Activated CD4-positive, alpha-beta T cell treated with anti-CD3 and anti-CD28 coated beads, Interleukin-10, Interleukin-2, amounts not matched to agents 100 ng/mL and 50 ng/mL, durations not matched to agents 16 hours and 8 hours (primary cell): Measurements from ENCODE around the gene TEX35.

Source experiments
- DNase-seq: peaks from one replicate; pipeline ENCODE4 v3.0.0-alpha.2; 2020

TEX35 gene

DNA sequence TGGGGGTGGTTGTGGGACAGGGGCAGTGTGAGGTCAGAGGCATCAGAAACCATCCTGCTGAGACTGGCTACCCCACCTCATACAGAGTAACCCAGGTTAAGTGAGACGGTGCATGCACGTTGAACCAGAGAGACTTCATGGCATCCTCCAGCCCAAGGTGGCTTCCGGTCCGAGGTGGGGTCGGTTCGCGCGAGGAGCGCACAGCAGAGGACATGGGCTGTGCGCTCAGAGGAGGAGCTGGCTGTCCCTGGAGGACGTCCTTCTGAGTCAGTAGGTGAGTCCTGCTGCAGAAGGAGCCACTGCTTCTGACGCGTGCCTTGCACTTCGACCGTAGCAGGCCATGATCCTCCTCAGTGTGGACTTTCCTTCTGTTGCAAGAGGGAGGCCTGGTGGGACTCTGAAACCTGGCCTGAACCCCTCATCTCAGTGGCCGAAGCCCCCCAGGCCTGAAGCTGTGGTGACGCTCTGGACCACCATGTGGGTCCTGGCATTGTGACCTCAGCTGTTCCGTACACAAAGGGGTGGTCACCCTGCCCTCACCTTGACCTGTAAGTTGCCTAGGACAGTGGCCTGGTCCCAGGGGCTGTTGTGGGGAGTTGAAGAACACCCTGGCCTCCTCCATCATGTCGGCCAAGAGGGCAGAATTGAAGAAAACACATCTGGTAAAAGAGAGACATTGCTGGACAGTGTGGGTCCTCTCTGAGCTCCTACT lies at the start of gene TEX35:
Gene TEX35, plus strand, starts transcription at position 544 of the 712 bp plus-strand sequence. Its CDS starts 80 bp downstream, at position 624.
- no peak for DNase-seq

DNA sequence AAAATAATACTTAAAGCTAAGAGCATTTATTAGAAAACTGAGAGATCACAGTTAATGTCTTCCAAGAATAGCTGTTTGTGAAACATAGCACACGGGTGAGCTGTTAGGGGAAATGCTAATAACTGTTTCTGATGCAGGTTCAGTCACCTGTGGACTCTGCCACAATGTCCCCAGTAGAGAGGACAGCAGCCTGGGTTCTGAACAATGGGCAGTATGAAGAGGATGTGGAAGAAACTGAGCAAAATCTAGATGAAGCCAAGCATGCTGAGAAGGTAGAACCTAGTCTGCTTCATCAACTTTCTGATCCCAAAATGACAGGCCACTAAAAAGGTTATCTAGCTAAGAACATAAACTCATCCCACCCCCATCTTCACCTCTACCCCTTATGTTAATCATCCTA lies 48.8 kb upstream of the TEX35 start:
- no peak for DNase-seq

DNA sequence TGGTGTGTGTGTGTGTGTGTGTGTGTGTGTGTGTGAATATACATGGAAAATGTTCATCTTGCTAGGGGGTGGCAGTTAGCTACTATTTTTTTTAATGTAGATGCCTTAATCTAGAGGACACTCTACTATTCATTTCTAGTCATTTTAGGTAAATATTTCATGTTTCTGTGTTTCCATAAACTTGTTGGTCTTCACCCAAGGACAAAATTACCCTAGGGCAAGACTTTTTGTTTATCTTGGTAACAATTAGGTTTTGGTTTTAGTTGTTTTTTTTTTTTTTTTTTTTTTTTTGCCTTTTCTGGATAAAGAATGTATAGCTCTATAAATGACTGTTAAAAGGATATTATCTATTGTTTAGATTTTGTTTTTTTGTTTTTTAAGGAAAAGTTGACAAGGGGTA lies 48.3 kb upstream of the TEX35 start:
- no peak for DNase-seq

DNA sequence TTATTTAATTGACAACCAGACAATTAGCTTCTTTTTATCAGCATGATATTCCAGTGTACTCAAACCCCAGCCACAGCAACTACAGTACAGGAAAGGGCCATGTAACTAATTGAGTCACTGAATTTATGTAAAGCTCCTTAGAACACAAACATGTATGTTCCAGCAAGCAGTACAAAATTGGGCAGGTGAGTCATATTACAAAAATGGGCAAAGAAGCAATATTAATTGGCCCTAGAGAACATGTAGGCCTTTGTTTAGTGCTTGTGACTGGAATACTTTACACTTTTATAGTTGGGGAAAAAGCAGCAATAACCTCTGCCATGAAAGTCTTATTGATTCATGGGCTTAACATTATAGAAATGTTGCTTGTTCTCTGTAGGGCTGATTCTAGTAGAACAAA lies 47.9 kb upstream of the TEX35 start:
- DNase-seq: no peak

DNA sequence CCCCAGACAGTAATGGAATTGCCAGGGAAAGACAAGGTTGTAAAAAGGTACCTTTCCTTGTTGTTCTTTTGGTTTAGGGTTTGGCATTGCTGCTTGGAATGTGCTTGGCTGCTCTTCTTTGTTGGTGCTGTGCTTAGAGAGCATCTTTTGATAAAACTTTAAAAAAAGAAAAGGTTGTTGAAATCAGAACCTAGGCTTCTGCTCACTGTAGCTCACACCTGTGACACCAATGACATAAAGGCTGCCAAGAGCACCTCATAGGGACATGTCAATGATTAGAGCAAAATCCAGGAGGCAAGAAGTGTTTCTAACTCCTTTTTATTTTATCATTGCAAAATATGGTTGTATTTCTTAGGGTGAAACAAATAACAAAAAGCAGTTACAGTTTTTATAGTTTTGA lies 45.1 kb upstream of the TEX35 start:
- no peak for DNase-seq

DNA sequence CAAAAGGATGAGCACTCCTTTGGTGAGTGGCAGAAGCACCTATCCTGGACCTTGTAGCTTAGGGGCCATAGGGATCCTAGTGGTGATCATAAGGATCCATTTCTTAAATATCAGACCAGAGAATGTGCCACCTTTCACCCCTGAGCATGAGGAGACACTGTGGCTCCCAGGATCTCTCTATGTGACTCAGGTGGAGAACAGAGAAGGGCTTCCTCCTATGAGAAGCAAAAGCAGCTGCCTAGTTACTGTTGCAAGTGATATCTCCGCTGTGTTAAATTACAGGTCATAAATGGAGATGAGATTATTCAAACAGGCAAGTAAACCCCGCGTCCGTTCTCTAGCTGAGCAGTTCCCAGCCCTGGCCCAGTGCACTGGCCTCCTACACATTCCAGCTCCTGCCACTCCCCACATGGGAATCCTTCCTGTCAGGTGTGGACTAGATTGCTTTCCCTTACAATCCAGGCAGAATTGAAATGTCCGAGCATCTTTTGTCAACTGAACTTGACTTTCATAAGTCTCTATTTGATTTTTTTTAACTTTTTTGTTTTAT lies 42.4 kb upstream of the TEX35 start:
- no peak for DNase-seq

DNA sequence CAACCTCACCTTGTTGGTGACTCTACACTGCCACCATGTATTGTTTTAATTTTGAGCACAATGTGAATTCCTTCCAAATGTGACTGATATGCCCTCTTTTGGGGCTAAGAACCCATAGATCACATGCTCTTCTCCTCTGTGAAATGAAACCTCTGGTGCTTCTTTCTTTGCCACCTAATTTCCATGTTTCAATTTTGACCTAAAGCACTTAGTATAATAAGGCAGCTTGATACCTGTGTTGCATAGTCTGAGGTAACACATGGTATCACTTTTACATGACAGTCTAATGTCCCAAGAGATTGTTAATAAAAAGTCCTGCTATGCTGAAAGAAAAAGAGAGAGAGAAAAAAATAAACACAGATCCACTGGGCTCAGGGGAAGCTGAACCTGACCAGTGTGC lies 40.4 kb upstream of the TEX35 start:
- DNase-seq: no peak

DNA sequence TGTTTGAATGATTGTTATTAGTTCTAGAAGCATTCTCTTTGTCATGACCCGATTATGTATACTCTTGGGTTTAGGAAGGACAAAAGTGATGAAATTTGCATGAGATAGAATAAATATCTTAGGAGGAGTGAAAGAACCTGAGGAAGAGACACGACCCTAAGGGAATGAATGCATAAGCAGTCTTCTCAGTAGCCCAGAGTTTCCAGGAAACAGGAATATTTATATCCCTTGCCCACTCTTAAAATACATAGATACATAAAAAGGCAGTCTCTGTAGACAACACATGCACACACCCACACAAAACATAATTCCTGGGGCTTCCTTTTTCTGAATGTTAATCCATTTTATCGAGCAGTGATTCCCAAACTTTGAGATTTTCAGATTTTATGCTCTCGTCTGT lies 35.5 kb upstream of the TEX35 start:
- no peak for DNase-seq

DNA sequence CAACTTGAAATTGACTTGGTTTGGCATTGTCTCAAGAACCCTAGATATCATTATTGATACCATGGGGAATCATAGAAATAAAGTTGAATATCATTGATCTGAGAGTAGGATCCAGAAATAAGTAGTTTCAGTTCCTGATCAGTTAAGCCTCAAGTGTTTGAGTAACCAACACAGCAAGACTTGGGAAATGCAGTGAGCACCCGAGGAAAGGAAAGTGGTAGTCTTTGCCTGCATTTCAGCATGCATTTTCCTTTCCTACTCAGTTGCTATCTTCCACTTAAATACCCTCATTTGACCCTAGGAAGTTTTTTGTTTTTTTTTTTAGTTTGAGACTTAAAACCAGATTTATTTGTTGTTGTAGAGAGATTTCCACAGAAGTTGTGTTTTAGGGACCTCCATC lies 35.1 kb upstream of the TEX35 start:
- DNase-seq: no peak

DNA sequence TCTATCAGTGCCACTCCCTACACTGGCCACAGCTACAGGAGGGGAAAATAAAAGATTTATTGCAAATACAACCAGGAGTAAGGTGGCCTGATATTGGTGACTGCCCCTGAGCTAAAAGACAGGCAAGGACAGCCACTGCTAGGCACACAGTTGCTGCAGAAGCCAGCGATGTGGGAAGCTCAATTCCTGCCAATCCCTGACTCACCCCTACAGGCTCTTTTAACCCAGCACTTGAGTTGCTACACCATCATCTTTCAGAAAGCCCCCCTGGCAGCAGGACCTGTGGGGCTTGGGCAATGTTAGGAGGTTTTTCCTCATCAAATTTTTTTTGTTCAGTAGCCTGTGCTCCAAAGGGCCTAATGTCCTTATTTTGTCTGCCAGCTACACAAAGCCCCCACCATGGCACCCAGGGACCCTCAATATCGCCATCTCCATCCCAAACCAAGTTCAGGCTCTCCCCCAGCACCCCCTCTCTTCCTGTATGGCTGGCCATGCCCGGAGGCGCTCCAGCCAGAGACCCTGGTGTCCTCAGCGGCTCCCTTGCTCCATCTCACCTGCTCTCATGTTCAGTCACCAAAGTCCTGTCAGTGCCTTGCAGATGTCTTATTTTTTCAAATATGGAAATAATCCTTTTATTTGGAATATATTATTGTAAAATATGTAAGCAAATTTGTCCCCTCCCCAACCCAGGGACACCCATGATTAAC lies 29.5 kb upstream of the TEX35 start:
- DNase-seq: no peak

DNA sequence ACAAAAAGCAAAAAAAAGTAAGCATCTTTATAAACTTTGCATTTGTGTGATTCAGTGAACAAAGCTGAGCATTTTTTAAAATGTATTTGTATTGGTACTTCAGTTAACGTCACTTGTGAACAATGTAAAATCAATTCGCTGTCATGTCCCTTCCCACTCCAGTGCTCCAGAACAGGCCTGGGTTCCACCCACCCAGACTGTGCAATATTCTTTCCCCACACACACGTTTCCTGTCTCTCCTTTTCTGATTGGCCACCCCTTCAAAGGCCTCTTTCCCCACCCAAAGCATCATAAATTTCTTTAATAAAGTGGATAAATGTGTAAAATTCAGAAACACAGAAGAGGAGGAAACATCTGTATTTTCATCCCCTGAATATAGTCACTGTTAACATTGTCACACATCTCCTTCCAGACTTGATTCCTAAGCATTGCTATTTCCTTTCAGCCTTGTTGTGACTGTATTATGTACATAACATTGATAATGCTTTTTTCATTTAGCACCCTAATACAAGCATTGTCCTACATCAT lies 28.1 kb upstream of the TEX35 start:
- no peak for DNase-seq

DNA sequence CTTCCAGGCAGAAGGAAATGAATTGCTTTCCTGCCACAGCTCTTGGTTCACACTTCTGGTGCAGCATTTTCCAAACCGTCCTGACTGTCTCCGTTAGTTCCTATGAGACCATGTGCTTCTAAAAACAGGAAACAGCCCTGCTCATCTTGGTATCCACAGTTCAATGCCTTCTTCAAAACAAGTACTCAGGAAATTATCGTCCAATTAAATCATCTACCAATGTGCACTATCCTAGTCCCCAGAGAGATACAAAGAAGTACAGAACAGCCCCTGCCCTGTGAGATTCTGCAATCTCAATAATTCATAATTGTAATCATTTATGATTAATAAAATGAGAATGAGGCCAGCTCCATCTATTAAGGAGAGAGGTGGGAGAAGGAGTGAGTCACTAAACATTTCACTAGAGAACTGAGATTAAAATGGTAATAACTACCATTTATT lies 27.3 kb upstream of the TEX35 start:
- DNase-seq: no peak

DNA sequence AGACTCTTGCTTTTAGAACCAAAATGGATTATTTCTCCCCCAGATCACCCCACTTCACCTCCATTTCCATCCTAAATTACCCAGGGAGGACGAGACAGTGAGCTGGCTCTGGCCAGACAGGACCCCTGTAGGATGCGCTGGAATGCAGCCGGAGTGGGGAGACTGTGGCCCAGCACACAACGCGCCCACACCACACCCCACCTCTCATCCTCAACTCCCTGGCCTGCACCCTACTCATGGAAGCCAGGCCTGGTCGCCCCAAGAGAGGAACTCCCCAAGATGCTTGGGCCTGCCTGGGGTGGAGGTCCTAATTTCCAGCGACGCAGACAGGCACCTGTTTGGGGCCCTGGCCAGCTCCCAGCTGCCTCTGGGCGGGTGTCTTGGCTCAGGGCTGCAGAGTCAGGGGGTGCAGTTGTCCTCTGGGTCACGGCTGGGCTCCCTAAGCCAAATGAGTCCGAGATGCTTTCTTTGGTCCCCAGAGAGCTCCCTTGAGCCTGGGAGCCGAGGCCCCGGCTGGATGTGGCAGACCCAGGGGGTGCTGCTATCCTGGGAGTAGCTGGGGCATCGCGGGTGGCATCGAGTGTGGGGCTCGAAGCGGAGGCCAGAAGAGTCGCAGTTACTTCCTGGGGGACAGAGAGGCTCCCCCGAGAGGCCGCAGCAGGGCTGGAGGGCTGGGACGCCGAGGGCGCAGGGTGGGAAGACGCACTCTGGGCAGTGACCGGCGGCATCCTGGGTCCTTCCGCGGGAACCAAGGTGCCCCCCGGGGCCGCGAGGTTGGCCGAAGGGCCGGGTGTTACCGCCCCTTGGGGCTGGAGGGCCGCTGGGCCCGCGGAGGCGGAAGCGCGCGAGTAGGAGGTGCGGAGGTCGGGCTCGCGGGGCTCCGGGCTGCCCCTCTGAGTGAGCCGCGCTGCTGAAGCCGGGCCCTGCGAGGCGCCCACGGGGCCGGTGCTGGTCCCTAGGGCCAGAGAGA lies 26.5 kb upstream of the TEX35 start:
- no peak for DNase-seq

DNA sequence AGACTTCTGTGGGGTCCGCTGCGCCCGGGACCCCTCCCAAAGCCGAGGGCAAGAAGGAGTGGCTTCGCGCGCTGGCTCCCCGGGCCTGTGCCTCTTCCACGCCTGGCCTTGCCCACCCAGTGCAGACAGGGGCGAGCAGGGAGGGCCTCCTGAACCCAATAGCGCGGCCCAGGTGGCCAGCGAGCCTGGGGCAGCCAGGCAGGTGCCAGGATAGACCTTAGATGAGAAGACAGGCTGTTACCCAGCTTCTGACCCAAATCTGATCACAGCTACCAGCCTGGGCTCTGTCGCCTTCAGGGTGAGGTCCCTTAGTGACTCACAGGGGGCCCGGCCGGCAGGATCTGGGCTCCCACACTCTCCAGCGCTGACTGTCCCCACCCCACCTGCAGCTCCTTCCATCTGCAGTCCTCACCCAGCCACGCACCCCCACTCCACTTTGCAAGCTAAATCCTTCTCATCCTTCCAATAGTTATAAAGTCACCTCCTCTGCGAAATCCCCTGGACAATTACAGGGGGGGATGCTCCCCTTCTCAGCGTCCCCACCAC lies 25.8 kb upstream of the TEX35 start:
- DNase-seq: no peak

DNA sequence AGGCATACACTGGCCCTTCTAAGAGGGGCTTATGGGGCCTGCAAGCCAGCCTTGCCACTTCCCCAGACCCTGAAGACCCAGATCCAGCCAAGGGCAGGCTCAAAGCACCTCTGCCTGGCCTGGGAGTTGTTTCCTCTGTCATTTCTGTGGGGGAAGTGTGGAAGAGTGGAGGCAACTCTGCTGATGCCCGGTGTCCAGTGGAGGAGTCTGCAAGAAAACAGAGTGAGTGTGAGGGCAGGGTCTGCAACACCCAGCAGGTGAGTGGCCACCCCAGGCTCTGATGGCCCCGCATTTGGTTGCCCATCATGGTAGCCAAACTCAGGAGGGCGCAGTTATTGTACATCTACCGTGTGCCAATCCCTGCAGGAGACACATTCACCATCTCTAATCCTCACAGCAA lies 24.5 kb upstream of the TEX35 start:
- no peak for DNase-seq

DNA sequence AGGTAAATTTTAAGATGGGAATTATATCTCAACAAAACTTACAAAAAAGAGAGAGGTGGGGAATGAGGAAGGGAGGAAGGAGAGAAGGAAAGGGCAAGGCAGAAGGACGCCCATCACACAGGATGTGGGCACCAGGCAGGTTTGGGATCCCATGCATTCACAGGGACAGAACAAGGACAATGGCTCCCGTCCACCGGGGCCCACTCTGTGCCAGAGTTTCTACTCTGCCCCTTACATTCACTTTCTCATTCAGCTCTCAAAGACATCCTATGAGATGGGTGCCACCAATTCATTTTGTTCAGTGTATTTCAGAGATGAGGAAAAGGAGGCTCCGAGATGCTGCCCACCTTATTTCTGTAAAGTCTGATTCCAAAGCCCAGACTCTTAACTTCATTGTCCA lies 23.5 kb upstream of the TEX35 start:
- no peak for DNase-seq

DNA sequence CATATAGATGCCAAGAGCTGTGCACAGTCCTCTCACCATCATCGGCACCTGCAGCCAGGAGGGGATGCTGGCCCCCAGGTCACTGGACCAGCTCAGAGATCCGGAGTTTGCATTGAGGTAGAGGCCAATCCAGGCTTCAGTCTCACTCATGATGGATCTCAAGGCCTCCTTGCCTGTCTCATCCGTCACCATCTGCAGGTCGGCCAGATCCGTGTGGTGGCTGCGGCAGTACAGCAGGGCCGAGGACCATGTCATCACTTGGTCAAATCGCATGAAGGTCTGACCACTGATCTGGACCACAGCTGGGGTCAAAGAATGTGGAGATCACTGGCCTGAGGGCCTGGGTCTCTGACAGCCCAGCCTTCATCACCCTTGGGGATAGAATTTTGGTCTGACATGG lies 22.8 kb upstream of the TEX35 start:
- DNase-seq: no peak

DNA sequence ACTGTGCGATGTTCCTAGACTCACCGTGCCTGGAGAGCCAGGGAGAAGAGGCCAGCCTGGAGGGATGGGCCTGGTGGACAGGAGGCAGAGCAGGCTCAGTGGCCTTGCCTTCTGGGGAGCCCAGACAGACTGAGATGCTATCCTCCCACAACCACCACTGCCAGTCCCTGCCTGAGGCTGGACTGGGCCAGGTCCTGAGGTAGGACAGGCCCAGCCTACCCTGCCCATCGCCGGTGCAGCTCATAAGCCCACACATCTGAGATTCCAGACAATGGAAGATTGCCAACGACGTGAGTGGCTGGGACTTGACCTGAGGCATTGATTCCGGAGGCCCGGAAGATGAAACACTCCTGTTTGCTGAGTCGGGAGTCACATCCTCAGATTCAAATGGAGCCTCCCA lies 21.9 kb upstream of the TEX35 start:
- DNase-seq: no peak

DNA sequence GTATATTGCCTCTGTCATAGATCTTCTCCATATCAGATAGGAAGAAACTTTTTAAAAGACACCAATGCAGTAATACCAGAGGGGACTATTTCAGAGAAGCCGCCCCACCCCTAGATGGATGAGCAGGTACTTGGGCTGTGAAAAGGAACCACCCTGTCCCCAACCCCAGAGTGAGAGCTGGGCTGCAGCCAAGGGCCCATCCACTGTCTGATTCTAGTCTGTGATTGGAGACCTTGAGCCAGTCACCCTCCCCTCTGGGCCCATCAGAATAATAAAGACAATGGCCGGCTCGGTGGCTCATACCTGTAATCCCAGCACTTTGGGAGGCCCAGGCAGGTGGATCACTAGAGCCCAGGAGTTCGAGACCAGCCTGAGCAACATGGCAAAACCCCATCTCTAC lies 21.2 kb upstream of the TEX35 start:
- no peak for DNase-seq

DNA sequence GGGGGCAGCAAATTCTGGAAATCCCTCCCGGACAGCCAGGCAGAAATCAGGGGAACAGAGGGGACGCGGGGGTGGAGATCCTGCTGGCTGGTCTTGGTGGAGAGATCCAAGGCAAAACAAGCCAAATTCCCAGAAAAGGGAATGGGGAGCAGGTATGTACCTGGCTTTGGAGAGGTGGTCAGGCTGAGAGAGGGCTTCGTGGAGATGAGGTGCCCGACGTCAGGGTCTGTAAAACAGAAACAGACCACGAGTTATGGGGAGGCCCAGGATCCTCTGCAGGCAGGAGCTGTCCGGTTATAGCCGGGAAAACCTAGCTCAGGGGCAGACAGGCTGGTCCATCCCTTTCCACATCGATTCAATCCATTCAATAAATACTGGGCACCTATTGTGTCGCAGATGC lies 20.6 kb upstream of the TEX35 start:
- DNase-seq: no peak

DNA sequence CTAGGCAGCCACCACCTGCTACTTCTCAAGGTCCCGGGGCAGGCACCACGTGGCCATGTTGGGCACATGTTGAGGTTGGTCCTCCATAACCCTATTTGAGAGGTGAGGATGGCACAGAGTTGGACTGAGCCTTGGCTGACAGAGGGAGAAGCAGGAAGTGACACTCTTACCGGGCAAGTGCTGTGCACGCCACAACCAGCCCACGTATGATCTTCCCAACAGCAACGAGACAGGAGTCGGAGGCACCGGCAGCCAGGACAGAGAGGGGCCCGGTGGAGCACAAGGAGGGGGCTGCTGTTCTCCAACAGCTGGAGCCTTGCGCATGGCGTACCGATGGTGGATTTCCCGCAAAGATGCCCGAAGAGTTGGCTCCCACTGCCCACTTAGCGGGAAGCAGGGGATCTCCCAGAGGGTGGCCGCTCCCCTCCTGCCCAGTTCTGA lies 19.6 kb upstream of the TEX35 start:
- no peak for DNase-seq

DNA sequence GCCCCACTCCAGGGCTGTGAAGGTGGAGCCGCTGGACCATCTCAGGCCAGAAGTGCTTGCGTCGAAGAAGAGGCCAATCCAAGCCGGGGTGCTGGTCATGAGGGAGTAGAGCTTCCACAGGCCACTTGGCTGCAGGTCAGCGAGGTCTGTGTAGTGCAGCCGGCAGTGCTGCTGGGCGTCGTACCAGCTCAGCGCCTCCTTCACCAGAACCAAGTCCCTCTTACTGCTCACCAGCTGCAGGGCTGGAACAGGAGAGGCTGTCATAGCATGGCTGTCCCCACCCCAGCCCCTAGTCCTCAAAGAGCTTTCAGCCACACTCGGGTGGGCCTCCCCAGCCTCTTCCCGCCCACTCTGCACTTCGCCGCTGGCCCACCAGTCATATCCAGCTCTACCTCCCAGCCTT lies 18.3 kb upstream of the TEX35 start:
- DNase-seq: no peak

DNA sequence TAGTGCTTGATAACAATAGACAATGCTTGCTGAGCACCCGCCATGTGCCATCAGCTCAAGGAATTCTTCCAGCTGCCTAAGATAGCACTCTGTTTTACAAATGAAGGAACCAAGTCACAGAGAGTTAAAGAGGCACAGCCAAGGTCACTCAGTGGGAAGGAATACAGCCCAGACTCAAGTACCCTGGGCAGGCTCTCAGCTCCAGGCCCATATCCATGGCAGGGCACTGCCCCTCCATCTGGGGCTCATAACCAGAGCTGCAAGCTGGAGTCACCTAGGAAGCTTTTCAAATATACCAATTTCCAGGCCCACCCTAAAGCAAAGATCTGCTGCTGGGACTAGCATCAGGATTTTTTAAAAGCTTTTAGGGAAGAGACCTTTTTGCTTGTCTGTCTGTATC lies 17.8 kb upstream of the TEX35 start:
- DNase-seq: no peak
